Measurements from ENCODE around the gene STARD3. TPM values are rescaled to one million over a fixed set of nuclear protein-coding genes. Genes with fewer than 3 reads are reported as not detected.

Gene STARD3
- total RNA-seq, 1 experiment from 2014 or later, result 30.1 TPM

DNA sequence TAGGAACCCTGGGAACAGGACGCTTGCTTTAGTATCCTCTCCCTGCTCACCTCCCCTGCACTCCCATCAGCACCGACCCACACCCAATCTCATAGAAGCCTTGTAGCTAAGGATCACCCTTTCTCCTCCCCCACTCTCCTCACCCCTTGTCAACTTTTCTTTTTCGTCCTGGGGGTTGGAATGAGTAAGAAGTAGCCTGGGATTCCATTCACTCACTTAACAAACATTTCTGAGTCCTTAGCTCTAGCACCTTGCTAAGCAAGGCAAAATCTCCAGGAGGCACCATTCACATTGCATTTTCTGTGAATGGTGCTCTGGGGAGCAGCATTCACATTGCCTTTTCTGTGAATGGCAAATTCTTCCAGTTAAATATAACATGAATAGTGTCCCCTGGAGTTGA lies 52.0 kb downstream of the STARD3 start:
- H3K27ac Mint-ChIP-seq (ENCODE audit: low read depth, unreplicated experiment), result peak overlapping the region; percentile 95
- no peak for TF ChIP-seq CTCF (IDR thresholded peaks at IDR 0.05; ENCODE audit: unreplicated experiment)
- intact Hi-C loops (cut with micrococcal nuclease), result loop anchor here (5.0 kb wide), 2 partner anchors 52 to 53 kb away; partner anchors contain the start of gene STARD3
- no peak for DNase-seq (ENCODE audit: unreplicated experiment)
- no peaks in the 10 kb centered on the region for H3K27me3 Mint-ChIP-seq (ENCODE audit: insufficient read depth, unreplicated experiment)
- H3K36me3 Mint-ChIP-seq (ENCODE audit: insufficient read depth, unreplicated experiment), result peaks cover 11% of the 10 kb centered on the region
- CTCF ChIA-PET, result interaction anchor here (0.7 kb wide), 1 partner anchor 41 kb away, joined by 4 read pairs; no protein-coding TSS in a partner anchor
- POLR2A ChIA-PET, result interaction anchor here (0.5 to 4.1 kb wide), 11 partner anchors 9 to 226 kb away, joined by 3 to 68 read pairs (median 4); partner anchors contain the start of genes ERBB2, MIEN1 and STARD3
- BruUV-seq (replicated peaks), result no TSS peak
- H3K4me3 Mint-ChIP-seq (ENCODE audit: unreplicated experiment), result peak overlapping the region; percentile 79
- peaks cover 14% of the 10 kb centered on the region for H3K4me1 Mint-ChIP-seq (ENCODE audit: insufficient read depth, unreplicated experiment)
- no peaks in the 10 kb centered on the region for H3K9me3 Mint-ChIP-seq (ENCODE audit: unreplicated experiment)

GRCh38 chr17:39694593-39694992 lies 57.6 kb downstream of the STARD3 start:
- Mint-ChIP-seq H3K27ac (ENCODE audit: low read depth, unreplicated experiment) (no peak overlapping the region), H3K4me3 (ENCODE audit: unreplicated experiment) (no peak overlapping the region), H3K9me3 (ENCODE audit: unreplicated experiment) (no peaks in the 10 kb centered on the region), H3K4me1 (ENCODE audit: insufficient read depth, unreplicated experiment) (no peaks in the 10 kb centered on the region), H3K27me3 (ENCODE audit: insufficient read depth, unreplicated experiment) (no peaks in the 10 kb centered on the region), H3K36me3 (ENCODE audit: insufficient read depth, unreplicated experiment) (no peaks in the 10 kb centered on the region)
- BruUV-seq (replicated peaks), result no TSS peak
- no peak for TF ChIP-seq CTCF (IDR thresholded peaks at IDR 0.05; ENCODE audit: unreplicated experiment)
- POLR2A ChIA-PET, result interaction anchor here (1.2 kb wide), 1 partner anchor 11 kb away, joined by 4 read pairs; no protein-coding TSS in a partner anchor
- no peak for DNase-seq (ENCODE audit: unreplicated experiment)
- intact Hi-C loops (cut with micrococcal nuclease), result no loop called here
- CTCF ChIA-PET, result interaction anchor here (1.0 to 1.8 kb wide), 3 partner anchors 10 to 72 kb away, joined by 3 to 5 read pairs (median 4); no protein-coding TSS in a partner anchor

- POLR2A ChIA-PET, result interaction anchor here (1.2 to 1.3 kb wide), 2 partner anchors 11 to 17 kb away, joined by 4 read pairs; no protein-coding TSS in a partner anchor
- no peaks in the 10 kb centered on the region for H3K9me3 Mint-ChIP-seq (ENCODE audit: unreplicated experiment)
- H3K27ac Mint-ChIP-seq (ENCODE audit: low read depth, unreplicated experiment), result no peak overlapping the region
- H3K27me3 Mint-ChIP-seq (ENCODE audit: insufficient read depth, unreplicated experiment), result no peaks in the 10 kb centered on the region
- no TSS peak for BruUV-seq (replicated peaks)
- H3K4me3 Mint-ChIP-seq (ENCODE audit: unreplicated experiment), result no peak overlapping the region
- no peak for DNase-seq (ENCODE audit: unreplicated experiment)
- TF ChIP-seq CTCF (IDR thresholded peaks at IDR 0.05; ENCODE audit: unreplicated experiment), result no peak
- no peaks in the 10 kb centered on the region for H3K4me1 Mint-ChIP-seq (ENCODE audit: insufficient read depth, unreplicated experiment)
- intact Hi-C loops (cut with micrococcal nuclease), result no loop called here
- no peaks in the 10 kb centered on the region for H3K36me3 Mint-ChIP-seq (ENCODE audit: insufficient read depth, unreplicated experiment)
- CTCF ChIA-PET, result interaction anchor here (0.8 to 1.8 kb wide), 5 partner anchors 10 to 73 kb away, joined by 3 to 5 read pairs (median 4); no protein-coding TSS in a partner anchor
Measured at GRCh38 chr17:39695089-39695474, 58.1 kb downstream of the STARD3 start.

DNA sequence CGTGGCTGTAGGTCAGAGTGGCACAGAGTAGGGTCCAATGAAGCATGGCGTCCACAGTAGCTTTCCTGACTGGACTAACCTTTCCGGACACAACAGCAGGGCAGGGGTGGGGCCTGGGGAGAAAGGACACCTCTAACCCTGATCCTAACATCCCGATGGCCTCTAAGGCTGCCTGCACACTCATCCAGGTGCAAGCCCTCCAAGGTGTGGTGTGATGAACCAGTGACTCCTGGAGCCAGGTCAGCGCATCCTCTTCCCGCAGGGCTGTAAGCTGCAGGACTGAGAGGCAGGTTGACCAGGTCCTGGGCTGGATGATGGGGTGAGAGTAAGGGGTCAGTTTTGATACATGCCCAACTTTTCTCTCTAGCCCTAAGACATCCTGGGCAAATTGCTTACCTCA lies 59.8 kb downstream of the STARD3 start:
- POLR2A ChIA-PET, result interaction anchor here (0.8 kb wide), 1 partner anchor 9 kb away, joined by 3 read pairs; the partner anchor contains the start of gene PGAP3
- TF ChIP-seq CTCF (IDR thresholded peaks at IDR 0.05; ENCODE audit: unreplicated experiment), result no peak
- Mint-ChIP-seq H3K4me1 (ENCODE audit: insufficient read depth, unreplicated experiment) (peaks cover 10% of the 10 kb centered on the region), H3K27me3 (ENCODE audit: insufficient read depth, unreplicated experiment) (no peaks in the 10 kb centered on the region), H3K36me3 (ENCODE audit: insufficient read depth, unreplicated experiment) (no peaks in the 10 kb centered on the region), H3K27ac (ENCODE audit: low read depth, unreplicated experiment) (no peak overlapping the region), H3K4me3 (ENCODE audit: unreplicated experiment) (no peak overlapping the region), H3K9me3 (ENCODE audit: unreplicated experiment) (no peaks in the 10 kb centered on the region)
- CTCF ChIA-PET, result interaction anchor here (0.6 kb wide), 1 partner anchor 337 kb away, joined by 3 read pairs; no protein-coding TSS in a partner anchor
- DNase-seq (ENCODE audit: unreplicated experiment), result no peak
- intact Hi-C loops (cut with micrococcal nuclease), result no loop called here
- no TSS peak for BruUV-seq (replicated peaks)
